ENCODE measurements around the gene TBATA. TPM values are rescaled to one million over a fixed set of nuclear protein-coding genes. Genes with fewer than 3 reads are reported as not detected.

The TBATA gene
- total RNA-seq, 1 experiment from 2014 or later: not detected

Other genes starting within 250 kb of the TBATA start
- gene PRF1, start 182.6 kb downstream of the TBATA start, total RNA-seq (2014; rRNA removed; shearing (Covaris generic)): not detected in 2 replicates
- 10.1 and 11.0 TPM in 2 replicates for gene ADAMTS14, start 112.9 kb downstream of the TBATA start, total RNA-seq (2014; rRNA removed; shearing (Covaris generic))
- gene SGPL1, start 30.6 kb upstream of the TBATA start, total RNA-seq (2014; rRNA removed; shearing (Covaris generic)): 14.1 and 23.0 TPM in 2 replicates
- gene PCBD1, start 103.2 kb upstream of the TBATA start, total RNA-seq (2014; rRNA removed; shearing (Covaris generic)): 71.6 and 73.9 TPM in 2 replicates